Gastrocnemius medialis (tissue), 4 donors: Measurements from ENCODE around the gene TPRG1.

ENCODE experiments used
- POLR2A ChIP-seq, 2 donors: fragments of 450-650 bp; IDR thresholded peaks; one replicate each; pipeline ENCODE4 v1.6.1; 2017; ENCODE audit warnings: antibody characterized with exemption in 2 of 2, mild to moderate bottlenecking in 2 of 2, moderate library complexity in 2 of 2
- TF ChIP-seq, protein P1 (sequence below), 5 experiments: fragments of 450-650 bp in 3 of 5; fragments of 200-600 bp in 2 of 5; sonication (generic) in 2 of 5; IDR thresholded peaks in 4 of 5; conservative IDR thresholded peaks in 1 of 5; 1 replicate in 4 of 5; 2 replicates in 1 of 5; pipeline ENCODE4 v1.5.1; 2016 to 2019; ENCODE audit warnings: antibody characterized with exemption in 5 of 5, mild to moderate bottlenecking in 3 of 5, moderate library complexity in 3 of 5

DNA sequence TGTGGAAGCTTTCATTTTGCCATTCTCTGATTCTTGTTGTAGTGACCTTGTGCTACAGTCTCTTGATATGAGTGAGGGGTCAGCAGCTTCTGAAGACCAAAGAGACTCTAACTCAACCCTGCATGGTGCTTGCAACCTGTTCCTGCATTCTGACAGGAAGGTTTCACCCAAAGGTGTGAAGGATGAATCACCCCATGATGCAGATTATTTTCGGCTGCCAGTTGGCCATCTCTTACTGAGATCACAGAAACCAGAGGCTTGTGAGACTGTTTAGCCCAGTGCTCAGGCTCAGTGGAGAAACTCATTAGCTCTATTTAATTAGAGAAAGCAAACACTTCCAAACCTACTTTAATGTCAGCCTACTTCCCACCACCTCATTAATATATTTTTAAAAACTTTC lies 29.2 kb upstream of the TPRG1 start:
- TF ChIP-seq, protein P1, sequence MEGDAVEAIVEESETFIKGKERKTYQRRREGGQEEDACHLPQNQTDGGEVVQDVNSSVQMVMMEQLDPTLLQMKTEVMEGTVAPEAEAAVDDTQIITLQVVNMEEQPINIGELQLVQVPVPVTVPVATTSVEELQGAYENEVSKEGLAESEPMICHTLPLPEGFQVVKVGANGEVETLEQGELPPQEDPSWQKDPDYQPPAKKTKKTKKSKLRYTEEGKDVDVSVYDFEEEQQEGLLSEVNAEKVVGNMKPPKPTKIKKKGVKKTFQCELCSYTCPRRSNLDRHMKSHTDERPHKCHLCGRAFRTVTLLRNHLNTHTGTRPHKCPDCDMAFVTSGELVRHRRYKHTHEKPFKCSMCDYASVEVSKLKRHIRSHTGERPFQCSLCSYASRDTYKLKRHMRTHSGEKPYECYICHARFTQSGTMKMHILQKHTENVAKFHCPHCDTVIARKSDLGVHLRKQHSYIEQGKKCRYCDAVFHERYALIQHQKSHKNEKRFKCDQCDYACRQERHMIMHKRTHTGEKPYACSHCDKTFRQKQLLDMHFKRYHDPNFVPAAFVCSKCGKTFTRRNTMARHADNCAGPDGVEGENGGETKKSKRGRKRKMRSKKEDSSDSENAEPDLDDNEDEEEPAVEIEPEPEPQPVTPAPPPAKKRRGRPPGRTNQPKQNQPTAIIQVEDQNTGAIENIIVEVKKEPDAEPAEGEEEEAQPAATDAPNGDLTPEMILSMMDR (IDR thresholded peaks at IDR 0.05 in 4 of 5, conservative IDR thresholded peaks at IDR 0.05 in 1 of 5): no peak
- TF ChIP-seq POLR2A (IDR thresholded peaks at IDR 0.05): no peak
